Bronchial epithelial cell (primary cell): Measurements from ENCODE around the gene DAP3. TPM values are rescaled to one million over a fixed set of nuclear protein-coding genes. Genes with fewer than 3 reads are reported as not detected.
"Not testable (repeated sequence)": the region's sequence is repeated elsewhere in the genome, so short reads cannot be mapped to it uniquely, and the experiment has no call there.

Experiments used
- DNase-seq: peaks from one replicate; pipeline ENCODE4 v3.0.0-alpha.2; 2010; ENCODE audit warnings: low read depth
- FAIRE-seq: peaks from 2 replicates; lab custom pipeline; 2011; peaks lifted over from hg19 to GRCh38; lab: Jason Lieb, UNC
- H3K27me3 ChIP-seq: 2 replicates; pipeline ENCODE4 v1.5.1; 2011; ENCODE audit warnings: low read length; ENCODE audit not compliant: control insufficient read depth, insufficient read depth
- H3K36me3 ChIP-seq: 2 replicates; pipeline ENCODE4 v1.5.1; 2011; ENCODE audit warnings: low read length; ENCODE audit not compliant: control insufficient read depth, insufficient read depth
- H3K4me3 ChIP-seq: 2 replicates; pipeline ENCODE4 v1.5.1; 2011; ENCODE audit warnings: mild to moderate bottlenecking, low read depth, low read length, control low read depth
- total RNA-seq: library from RNA; depleted of rRNA; stranded (reverse); fragments of >200 nt; gene quantifications from 2 replicates; pipeline ENCODE4 v1.2.1, GENCODE V29; 2014
- TF ChIP-seq, protein P1 (sequence below): IDR thresholded peaks from 2 replicates; pipeline ENCODE4 v1.5.1; 2011; ENCODE audit warnings: mild to moderate bottlenecking, moderate library complexity, low read length, control low read depth, inconsistent platforms; ENCODE audit not compliant: insufficient read depth, severe bottlenecking

DAP3 gene
- total RNA-seq, 1 donor from 2014 or later, result 71.1 TPM

DNA sequence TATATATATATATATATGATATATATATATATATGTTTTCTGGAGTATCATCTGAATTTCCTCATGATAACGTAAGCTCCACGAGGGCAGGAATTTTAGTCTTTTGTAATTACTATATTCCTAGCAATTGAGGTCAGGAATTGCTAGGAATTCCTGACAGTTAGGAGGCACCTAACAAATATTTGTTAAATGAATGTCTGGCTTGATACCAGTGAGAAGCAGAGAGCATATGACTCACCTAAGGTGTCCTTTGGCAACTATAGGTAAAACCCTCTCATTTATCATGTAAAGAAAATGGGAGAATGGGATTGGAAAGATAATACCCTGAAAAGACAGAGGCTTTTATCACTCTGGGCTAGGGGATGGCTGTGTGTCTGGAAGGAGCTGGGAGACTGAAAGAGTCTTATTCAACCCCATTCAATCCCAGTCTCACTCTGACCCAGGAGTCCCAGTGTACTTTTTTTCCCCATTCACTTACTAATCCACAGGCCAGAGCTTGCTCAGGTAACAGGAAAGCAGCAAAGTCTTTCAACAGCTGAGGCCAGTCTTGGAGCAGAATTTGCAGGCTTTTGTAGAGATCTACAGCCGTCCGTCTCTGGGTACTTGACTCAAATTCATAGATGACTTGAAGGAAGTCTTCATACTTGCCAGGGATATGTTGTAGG is 71.2 kb downstream of the DAP3 start:
- H3K36me3 ChIP-seq, result peaks cover 14% of the 10 kb centered on the region
- no peak overlapping the region for H3K4me3 ChIP-seq
- no peaks in the 10 kb centered on the region for H3K27me3 ChIP-seq
- FAIRE-seq (no peak), DNase-seq (peak; percentile 92)
- TF ChIP-seq, protein P1, sequence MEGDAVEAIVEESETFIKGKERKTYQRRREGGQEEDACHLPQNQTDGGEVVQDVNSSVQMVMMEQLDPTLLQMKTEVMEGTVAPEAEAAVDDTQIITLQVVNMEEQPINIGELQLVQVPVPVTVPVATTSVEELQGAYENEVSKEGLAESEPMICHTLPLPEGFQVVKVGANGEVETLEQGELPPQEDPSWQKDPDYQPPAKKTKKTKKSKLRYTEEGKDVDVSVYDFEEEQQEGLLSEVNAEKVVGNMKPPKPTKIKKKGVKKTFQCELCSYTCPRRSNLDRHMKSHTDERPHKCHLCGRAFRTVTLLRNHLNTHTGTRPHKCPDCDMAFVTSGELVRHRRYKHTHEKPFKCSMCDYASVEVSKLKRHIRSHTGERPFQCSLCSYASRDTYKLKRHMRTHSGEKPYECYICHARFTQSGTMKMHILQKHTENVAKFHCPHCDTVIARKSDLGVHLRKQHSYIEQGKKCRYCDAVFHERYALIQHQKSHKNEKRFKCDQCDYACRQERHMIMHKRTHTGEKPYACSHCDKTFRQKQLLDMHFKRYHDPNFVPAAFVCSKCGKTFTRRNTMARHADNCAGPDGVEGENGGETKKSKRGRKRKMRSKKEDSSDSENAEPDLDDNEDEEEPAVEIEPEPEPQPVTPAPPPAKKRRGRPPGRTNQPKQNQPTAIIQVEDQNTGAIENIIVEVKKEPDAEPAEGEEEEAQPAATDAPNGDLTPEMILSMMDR, result no peak

DNA sequence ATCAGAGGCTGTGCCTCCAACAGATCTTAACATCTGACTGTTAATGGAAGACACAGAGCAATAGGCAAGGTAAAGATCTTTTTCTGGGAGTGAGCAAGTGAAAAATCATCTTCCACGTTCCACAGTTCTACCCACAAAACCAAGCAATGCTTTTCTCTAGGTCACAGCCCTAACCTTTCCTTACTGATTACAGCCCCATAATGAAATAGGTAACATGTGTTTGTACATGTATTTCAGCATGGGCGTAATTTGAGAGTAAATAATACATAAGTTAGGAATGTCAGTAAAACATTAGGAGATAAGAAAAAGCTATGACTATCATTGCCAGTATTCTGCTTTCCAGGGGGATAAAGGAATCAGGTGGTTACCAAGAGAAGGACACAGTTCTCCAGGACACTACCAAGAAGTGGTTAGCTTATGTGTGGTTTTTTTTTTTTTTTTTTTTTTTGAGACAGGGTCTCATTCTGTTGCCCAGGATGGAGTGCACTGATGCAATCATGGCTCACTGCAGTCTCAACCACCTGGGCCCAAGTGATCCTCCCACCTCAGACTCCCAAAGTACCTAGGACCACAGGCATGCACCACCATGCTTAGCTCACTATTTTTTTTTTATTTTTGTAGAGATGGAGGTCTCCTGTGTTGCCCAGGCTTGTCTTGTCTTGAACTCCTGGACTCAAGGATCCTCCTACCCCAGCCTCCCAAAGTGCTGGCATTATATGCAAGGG is 72.0 kb downstream of the DAP3 start:
- DNase-seq, result peak; percentile 87
- Histone ChIP-seq H3K36me3 (peaks cover 12% of the 10 kb centered on the region), H3K4me3 (no peak overlapping the region), H3K27me3 (no peaks in the 10 kb centered on the region)
- no peak for FAIRE-seq
- TF ChIP-seq, protein P1, result no peak

DNA sequence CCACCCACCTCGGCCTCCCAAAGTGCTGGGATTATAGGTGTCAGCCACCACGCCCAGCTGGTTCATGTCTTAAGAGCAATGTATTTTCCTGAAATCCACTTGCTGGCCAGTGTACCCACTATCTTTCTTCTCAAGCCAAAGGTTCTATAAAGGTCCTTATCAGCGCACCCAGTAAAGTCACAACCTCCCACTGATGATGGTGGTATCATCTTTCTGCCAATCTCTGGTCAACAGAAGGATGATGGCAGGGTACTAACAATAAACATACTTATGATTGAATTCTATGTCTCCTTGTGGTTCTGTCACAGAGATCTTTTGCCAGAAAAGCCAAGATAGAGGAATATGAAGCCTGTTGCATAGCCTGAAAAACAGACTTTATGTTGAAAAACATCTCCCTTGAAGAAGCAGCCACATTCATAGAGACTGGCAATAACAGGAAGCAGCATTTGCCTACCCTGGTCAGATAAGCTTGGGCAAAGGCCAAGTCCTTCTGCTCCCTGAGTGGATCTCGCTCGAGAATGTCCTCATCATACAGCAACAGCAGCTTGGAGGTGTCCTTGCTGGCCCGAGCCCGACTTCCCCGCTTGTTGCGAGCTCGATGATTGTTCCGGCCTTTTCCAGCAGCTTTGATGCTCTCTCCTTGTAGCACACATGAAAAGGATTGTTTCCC is 73.0 kb downstream of the DAP3 start:
- Histone ChIP-seq H3K4me3 (no peak overlapping the region), H3K36me3 (peaks cover 12% of the 10 kb centered on the region), H3K27me3 (no peaks in the 10 kb centered on the region)
- no peak for FAIRE-seq
- TF ChIP-seq, protein P1, result no peak
- no peak for DNase-seq

DNA sequence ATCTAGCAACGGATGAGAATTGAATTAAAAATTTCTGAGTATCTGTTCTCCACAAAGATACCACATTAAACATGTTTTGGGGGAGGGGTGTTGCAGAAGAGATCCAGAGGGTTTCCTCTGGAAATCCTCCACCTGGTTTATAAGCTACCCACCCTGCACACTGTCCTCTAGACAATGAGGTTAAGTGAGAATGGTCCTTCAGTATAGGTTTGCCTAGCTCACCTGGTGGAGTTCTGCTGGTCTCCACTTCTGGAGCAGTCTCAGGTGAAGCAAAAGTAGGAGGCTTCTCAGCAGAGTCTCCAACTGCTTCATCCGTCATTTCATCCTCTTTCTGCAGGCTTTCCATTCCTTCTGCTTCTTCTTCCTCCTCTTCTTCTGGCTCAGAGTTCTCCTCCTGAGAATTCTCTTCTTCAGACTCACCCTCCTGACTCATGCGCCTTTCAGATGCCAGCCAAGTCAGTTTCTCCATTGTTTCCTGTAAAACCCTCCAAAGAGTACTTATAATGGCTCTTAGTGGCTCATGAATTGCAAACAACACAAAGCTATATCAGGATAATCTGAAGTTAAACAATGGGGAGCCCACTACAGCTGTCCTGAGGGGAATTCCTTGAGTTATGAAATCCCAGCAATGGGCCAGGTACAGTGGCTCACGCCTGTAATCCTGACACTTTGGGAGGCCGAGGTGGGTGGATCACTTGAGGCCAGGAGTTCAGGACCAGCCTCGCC is 74.4 kb downstream of the DAP3 start:
- H3K36me3 ChIP-seq, H3K27me3 ChIP-seq, FAIRE-seq, H3K4me3 ChIP-seq: not testable (repeated sequence)
- DNase-seq, result peak; percentile 96

DNA sequence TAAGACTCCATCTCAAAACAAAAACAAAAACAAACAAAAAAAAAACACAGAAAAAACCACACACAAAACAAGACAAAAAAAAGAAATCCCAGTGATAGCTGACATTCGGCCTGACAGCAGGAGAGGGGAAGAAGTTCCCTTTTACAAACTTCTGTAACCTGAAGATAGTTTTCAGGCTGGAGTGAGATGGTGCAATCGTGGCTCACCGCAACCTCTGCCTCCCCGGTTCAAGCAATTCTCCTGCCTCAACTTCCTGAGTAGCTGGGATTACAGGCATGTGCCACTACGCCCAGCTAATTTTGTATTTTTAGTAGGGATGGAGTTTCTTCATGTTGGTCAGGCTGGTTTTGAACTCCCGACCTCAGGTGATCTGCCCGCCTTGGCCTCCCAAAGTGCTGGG is 75.1 kb downstream of the DAP3 start:
- not testable (repeated sequence) for H3K4me3 ChIP-seq, FAIRE-seq, H3K36me3 ChIP-seq, H3K27me3 ChIP-seq
- DNase-seq, result peak; percentile 3

DNA sequence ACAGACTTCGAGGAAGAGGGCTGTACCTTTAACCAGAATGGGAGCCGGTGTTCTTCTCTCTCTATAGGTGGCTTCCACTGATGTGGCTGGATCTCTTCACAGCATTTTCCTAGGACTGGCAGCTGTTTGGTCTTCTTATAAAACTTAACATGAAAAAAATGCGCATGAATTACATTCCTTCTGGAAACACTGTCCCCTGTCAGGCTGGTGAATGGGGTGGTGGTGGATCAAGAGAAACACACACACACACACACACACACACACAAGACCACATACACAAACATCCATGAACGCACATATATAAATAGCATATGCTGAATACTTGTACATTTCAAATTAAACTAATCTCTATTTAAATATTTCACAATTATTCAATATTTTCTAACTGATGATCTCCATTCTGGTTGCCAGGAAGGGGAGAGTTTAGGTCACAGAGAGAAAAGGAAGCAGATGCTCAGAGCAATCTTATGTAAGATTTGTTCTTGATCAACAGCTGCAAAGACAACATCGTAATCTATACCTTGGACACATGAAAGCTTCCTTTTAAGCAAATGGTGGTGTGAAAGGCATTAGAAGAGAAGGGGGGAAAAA is 78.6 kb downstream of the DAP3 start:
- not testable (repeated sequence) for DNase-seq, H3K4me3 ChIP-seq, H3K27me3 ChIP-seq, FAIRE-seq
- H3K36me3 ChIP-seq, result peaks cover 14% of the 10 kb centered on the region
